Panc1 (cell line): ENCODE measurements around the gene TBX1.

Experiments
- TF ChIP-seq, protein P1 (sequence below): fragments of 450-650 bp; IDR thresholded peaks from 2 replicates; pipeline ENCODE4 v1.5.1; 2017; ENCODE audit warnings: mild to moderate bottlenecking
- TF ChIP-seq, protein P2 (sequence below), 2 experiments: IDR thresholded peaks; 2 replicates each; pipeline ENCODE4 v1.6.1; 2011 to 2012; ENCODE audit warnings: low read depth in 2 of 2, control low read depth in 1 of 2, low read length in 1 of 2, mild to moderate bottlenecking in 1 of 2, moderate library complexity in 1 of 2; ENCODE audit not compliant: insufficient read depth in 1 of 2

GRCh38 chr22:19719488-19720021 is 41.0 kb upstream of the TBX1 start:
- TF ChIP-seq, protein P1, sequence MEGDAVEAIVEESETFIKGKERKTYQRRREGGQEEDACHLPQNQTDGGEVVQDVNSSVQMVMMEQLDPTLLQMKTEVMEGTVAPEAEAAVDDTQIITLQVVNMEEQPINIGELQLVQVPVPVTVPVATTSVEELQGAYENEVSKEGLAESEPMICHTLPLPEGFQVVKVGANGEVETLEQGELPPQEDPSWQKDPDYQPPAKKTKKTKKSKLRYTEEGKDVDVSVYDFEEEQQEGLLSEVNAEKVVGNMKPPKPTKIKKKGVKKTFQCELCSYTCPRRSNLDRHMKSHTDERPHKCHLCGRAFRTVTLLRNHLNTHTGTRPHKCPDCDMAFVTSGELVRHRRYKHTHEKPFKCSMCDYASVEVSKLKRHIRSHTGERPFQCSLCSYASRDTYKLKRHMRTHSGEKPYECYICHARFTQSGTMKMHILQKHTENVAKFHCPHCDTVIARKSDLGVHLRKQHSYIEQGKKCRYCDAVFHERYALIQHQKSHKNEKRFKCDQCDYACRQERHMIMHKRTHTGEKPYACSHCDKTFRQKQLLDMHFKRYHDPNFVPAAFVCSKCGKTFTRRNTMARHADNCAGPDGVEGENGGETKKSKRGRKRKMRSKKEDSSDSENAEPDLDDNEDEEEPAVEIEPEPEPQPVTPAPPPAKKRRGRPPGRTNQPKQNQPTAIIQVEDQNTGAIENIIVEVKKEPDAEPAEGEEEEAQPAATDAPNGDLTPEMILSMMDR = no peak
- TF ChIP-seq, protein P2, sequence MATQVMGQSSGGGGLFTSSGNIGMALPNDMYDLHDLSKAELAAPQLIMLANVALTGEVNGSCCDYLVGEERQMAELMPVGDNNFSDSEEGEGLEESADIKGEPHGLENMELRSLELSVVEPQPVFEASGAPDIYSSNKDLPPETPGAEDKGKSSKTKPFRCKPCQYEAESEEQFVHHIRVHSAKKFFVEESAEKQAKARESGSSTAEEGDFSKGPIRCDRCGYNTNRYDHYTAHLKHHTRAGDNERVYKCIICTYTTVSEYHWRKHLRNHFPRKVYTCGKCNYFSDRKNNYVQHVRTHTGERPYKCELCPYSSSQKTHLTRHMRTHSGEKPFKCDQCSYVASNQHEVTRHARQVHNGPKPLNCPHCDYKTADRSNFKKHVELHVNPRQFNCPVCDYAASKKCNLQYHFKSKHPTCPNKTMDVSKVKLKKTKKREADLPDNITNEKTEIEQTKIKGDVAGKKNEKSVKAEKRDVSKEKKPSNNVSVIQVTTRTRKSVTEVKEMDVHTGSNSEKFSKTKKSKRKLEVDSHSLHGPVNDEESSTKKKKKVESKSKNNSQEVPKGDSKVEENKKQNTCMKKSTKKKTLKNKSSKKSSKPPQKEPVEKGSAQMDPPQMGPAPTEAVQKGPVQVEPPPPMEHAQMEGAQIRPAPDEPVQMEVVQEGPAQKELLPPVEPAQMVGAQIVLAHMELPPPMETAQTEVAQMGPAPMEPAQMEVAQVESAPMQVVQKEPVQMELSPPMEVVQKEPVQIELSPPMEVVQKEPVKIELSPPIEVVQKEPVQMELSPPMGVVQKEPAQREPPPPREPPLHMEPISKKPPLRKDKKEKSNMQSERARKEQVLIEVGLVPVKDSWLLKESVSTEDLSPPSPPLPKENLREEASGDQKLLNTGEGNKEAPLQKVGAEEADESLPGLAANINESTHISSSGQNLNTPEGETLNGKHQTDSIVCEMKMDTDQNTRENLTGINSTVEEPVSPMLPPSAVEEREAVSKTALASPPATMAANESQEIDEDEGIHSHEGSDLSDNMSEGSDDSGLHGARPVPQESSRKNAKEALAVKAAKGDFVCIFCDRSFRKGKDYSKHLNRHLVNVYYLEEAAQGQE (IDR thresholded peaks at IDR 0.05; ENCODE audit: insufficient read depth in 1 of 2, low read depth in 2 of 2, low read length in 1 of 2) = no peak
